ENCODE results near the gene ARHGEF10L. TPM values are rescaled to one million over a fixed set of nuclear protein-coding genes. Genes with fewer than 3 reads are reported as not detected.
A peak's percentile ranks its signal among the peaks of the same experiment; 100 is the strongest.

ARHGEF10L gene
- total and polyA plus RNA-seq, 2 donors = 1.9 to 11.5 TPM

GRCh38 chr1:17539118-17539476, 401 bp upstream of the ARHGEF10L start:
- H3K27me3 ChIP-seq (ENCODE audit: control insufficient read depth in 2 of 2, insufficient read depth in 1 of 2, low read length in 1 of 2) = peaks cover 37 to 59% of the 10 kb centered on the region in 2 donors
- H3K9me3 ChIP-seq (ENCODE audit: control insufficient read depth in 2 of 2, insufficient read depth in 1 of 2, low read length in 1 of 2) = no peaks in the 10 kb centered on the region
- 16% methylated on average over 20 of the region's 20 CpGs for WGBS
- no peak overlapping the region for H3K27ac ChIP-seq (ENCODE audit: low read depth in 1 of 2, low read length in 1 of 2)
- no peaks in the 10 kb centered on the region for H3K4me1 ChIP-seq (ENCODE audit: control insufficient read depth in 2 of 2, insufficient read depth in 2 of 2, low read length in 2 of 2)
- DNase-seq (ENCODE audit: low read depth in 6 of 9, low spot score in 9 of 9) = no peak
- H3K36me3 ChIP-seq (ENCODE audit: control insufficient read depth in 2 of 2, insufficient read depth in 2 of 2, low read length in 1 of 2) = no peaks in the 10 kb centered on the region
- no peak overlapping the region for H3K4me3 ChIP-seq (ENCODE audit: low read length in 2 of 2)

GRCh38 chr1:17540255-17541001, 930 bp downstream of the ARHGEF10L start:
- whole genome bisulfite sequencing = 18% methylated on average over 26 of the region's 26 CpGs
- H3K4me1 ChIP-seq (ENCODE audit: control insufficient read depth in 2 of 2, insufficient read depth in 2 of 2, low read length in 2 of 2) = no peaks in the 10 kb centered on the region
- DNase-seq (ENCODE audit: low read depth in 6 of 9, low spot score in 9 of 9) = no peak

GRCh38 chr1:17542645-17543044, 3.1 kb downstream of the ARHGEF10L start:
- no peaks in the 10 kb centered on the region for H3K9me3 ChIP-seq (ENCODE audit: control insufficient read depth in 2 of 2, insufficient read depth in 1 of 2, low read length in 1 of 2)
- H3K4me3 ChIP-seq (ENCODE audit: low read length in 2 of 2) = no peak overlapping the region
- 94% methylated on average over 7 of the region's 7 CpGs for WGBS
- peaks cover 33 to 50% of the 10 kb centered on the region in 2 donors for H3K27me3 ChIP-seq (ENCODE audit: control insufficient read depth in 2 of 2, insufficient read depth in 1 of 2, low read length in 1 of 2)
- H3K27ac ChIP-seq (ENCODE audit: low read depth in 1 of 2, low read length in 1 of 2) = no peak overlapping the region
- no peaks in the 10 kb centered on the region for H3K36me3 ChIP-seq (ENCODE audit: control insufficient read depth in 2 of 2, insufficient read depth in 2 of 2, low read length in 1 of 2)
- DNase-seq (ENCODE audit: low read depth in 6 of 9, low spot score in 9 of 9) = no peak
- no peaks in the 10 kb centered on the region for H3K4me1 ChIP-seq (ENCODE audit: control insufficient read depth in 2 of 2, insufficient read depth in 2 of 2, low read length in 2 of 2)

More at GRCh38 chr1:17540255-17541001, 930 bp downstream of the ARHGEF10L start:
- H3K4me3 ChIP-seq (ENCODE audit: low read length in 2 of 2) = peak overlapping the region; percentile 30 to 32
- no peaks in the 10 kb centered on the region for H3K36me3 ChIP-seq (ENCODE audit: control insufficient read depth in 2 of 2, insufficient read depth in 2 of 2, low read length in 1 of 2)
- H3K27ac ChIP-seq (ENCODE audit: low read depth in 1 of 2, low read length in 1 of 2) = no peak overlapping the region
- H3K9me3 ChIP-seq (ENCODE audit: control insufficient read depth in 2 of 2, insufficient read depth in 1 of 2, low read length in 1 of 2) = no peaks in the 10 kb centered on the region
- peaks cover 37 to 59% of the 10 kb centered on the region in 2 donors for H3K27me3 ChIP-seq (ENCODE audit: control insufficient read depth in 2 of 2, insufficient read depth in 1 of 2, low read length in 1 of 2)

GRCh38 chr1:17544776-17545350, 5.4 kb downstream of the ARHGEF10L start:
- Histone ChIP-seq H3K4me3 (ENCODE audit: low read length in 2 of 2) (no peak overlapping the region), H3K36me3 (ENCODE audit: control insufficient read depth in 2 of 2, insufficient read depth in 2 of 2, low read length in 1 of 2) (no peaks in the 10 kb centered on the region), H3K9me3 (ENCODE audit: control insufficient read depth in 2 of 2, insufficient read depth in 1 of 2, low read length in 1 of 2) (no peaks in the 10 kb centered on the region), H3K27ac (ENCODE audit: low read depth in 1 of 2, low read length in 1 of 2) (no peak overlapping the region), H3K4me1 (ENCODE audit: control insufficient read depth in 2 of 2, insufficient read depth in 2 of 2, low read length in 2 of 2) (no peaks in the 10 kb centered on the region), H3K27me3 (ENCODE audit: control insufficient read depth in 2 of 2, insufficient read depth in 1 of 2, low read length in 1 of 2) (peaks cover 14 to 32% of the 10 kb centered on the region in 2 donors)
- 85% methylated on average over 6 of the region's 6 CpGs for WGBS
- DNase-seq (ENCODE audit: low read depth in 6 of 9, low spot score in 9 of 9) = no peak

GRCh38 chr1:17545356-17545755, 5.9 kb downstream of the ARHGEF10L start:
- Histone ChIP-seq H3K27ac (ENCODE audit: low read depth in 1 of 2, low read length in 1 of 2) (no peak overlapping the region), H3K4me3 (ENCODE audit: low read length in 2 of 2) (no peak overlapping the region), H3K4me1 (ENCODE audit: control insufficient read depth in 2 of 2, insufficient read depth in 2 of 2, low read length in 2 of 2) (no peaks in the 10 kb centered on the region), H3K36me3 (ENCODE audit: control insufficient read depth in 2 of 2, insufficient read depth in 2 of 2, low read length in 1 of 2) (no peaks in the 10 kb centered on the region), H3K27me3 (ENCODE audit: control insufficient read depth in 2 of 2, insufficient read depth in 1 of 2, low read length in 1 of 2) (peaks cover 10 to 27% of the 10 kb centered on the region in 2 donors), H3K9me3 (ENCODE audit: control insufficient read depth in 2 of 2, insufficient read depth in 1 of 2, low read length in 1 of 2) (no peaks in the 10 kb centered on the region)
- no peak for DNase-seq (ENCODE audit: low read depth in 6 of 9, low spot score in 9 of 9)
- 81% methylated on average over 2 of the region's 2 CpGs for WGBS

GRCh38 chr1:17546946-17547670, 7.6 kb downstream of the ARHGEF10L start:
- DNase-seq (ENCODE audit: low read depth in 6 of 9, low spot score in 9 of 9) = no peak
- Histone ChIP-seq H3K27ac (ENCODE audit: low read depth in 1 of 2, low read length in 1 of 2) (no peak overlapping the region), H3K4me1 (ENCODE audit: control insufficient read depth in 2 of 2, insufficient read depth in 2 of 2, low read length in 2 of 2) (no peaks in the 10 kb centered on the region)

GRCh38 chr1:17549384-17549783, 9.9 kb downstream of the ARHGEF10L start:
- Histone ChIP-seq H3K36me3 (ENCODE audit: control insufficient read depth in 2 of 2, insufficient read depth in 2 of 2, low read length in 1 of 2) (no peaks in the 10 kb centered on the region), H3K27ac (ENCODE audit: low read depth in 1 of 2, low read length in 1 of 2) (no peak overlapping the region), H3K4me1 (ENCODE audit: control insufficient read depth in 2 of 2, insufficient read depth in 2 of 2, low read length in 2 of 2) (no peaks in the 10 kb centered on the region), H3K4me3 (ENCODE audit: low read length in 2 of 2) (no peak overlapping the region), H3K9me3 (ENCODE audit: control insufficient read depth in 2 of 2, insufficient read depth in 1 of 2, low read length in 1 of 2) (no peaks in the 10 kb centered on the region), H3K27me3 (ENCODE audit: control insufficient read depth in 2 of 2, insufficient read depth in 1 of 2, low read length in 1 of 2) (peaks cover 0 to 7% of the 10 kb centered on the region in 2 donors)
- DNase-seq (ENCODE audit: low read depth in 6 of 9, low spot score in 9 of 9) = no peak
- 90% methylated on average over 3 of the region's 3 CpGs for WGBS

More at GRCh38 chr1:17546946-17547670, 7.6 kb downstream of the ARHGEF10L start:
- WGBS = 90% methylated on average over 8 of the region's 8 CpGs
- H3K36me3 ChIP-seq (ENCODE audit: control insufficient read depth in 2 of 2, insufficient read depth in 2 of 2, low read length in 1 of 2) = no peaks in the 10 kb centered on the region
- no peak overlapping the region for H3K4me3 ChIP-seq (ENCODE audit: low read length in 2 of 2)
- peaks cover 0 to 11% of the 10 kb centered on the region in 2 donors for H3K27me3 ChIP-seq (ENCODE audit: control insufficient read depth in 2 of 2, insufficient read depth in 1 of 2, low read length in 1 of 2)
- H3K9me3 ChIP-seq (ENCODE audit: control insufficient read depth in 2 of 2, insufficient read depth in 1 of 2, low read length in 1 of 2) = no peaks in the 10 kb centered on the region

GRCh38 chr1:17550729-17551584, 11.5 kb downstream of the ARHGEF10L start:
- H3K27me3 ChIP-seq (ENCODE audit: control insufficient read depth in 2 of 2, insufficient read depth in 1 of 2, low read length in 1 of 2) = peaks cover 0 to 4% of the 10 kb centered on the region in 2 donors
- H3K36me3 ChIP-seq (ENCODE audit: control insufficient read depth in 2 of 2, insufficient read depth in 2 of 2, low read length in 1 of 2) = no peaks in the 10 kb centered on the region
- H3K4me3 ChIP-seq (ENCODE audit: low read length in 2 of 2) = no peak overlapping the region
- no peak overlapping the region for H3K27ac ChIP-seq (ENCODE audit: low read depth in 1 of 2, low read length in 1 of 2)
- no peaks in the 10 kb centered on the region for H3K4me1 ChIP-seq (ENCODE audit: control insufficient read depth in 2 of 2, insufficient read depth in 2 of 2, low read length in 2 of 2)
- no peaks in the 10 kb centered on the region for H3K9me3 ChIP-seq (ENCODE audit: control insufficient read depth in 2 of 2, insufficient read depth in 1 of 2, low read length in 1 of 2)
- DNase-seq (ENCODE audit: low read depth in 6 of 9, low spot score in 9 of 9) = no peak
- WGBS = 66% methylated on average over 15 of the region's 15 CpGs

Measured in thymus (tissue), 11 donors.